HG03135 (cell line): ENCODE measurements around the gene MAP3K7CL.

ENCODE experiments used
- ATAC-seq: cut with Tn5 transposase; IDR thresholded peaks from one replicate; pipeline ENCODE4 v1.9.1; 2021; ENCODE audit warnings: mild to moderate bottlenecking, moderate library complexity; ENCODE audit not compliant: unreplicated experiment

MAP3K7CL gene

DNA sequence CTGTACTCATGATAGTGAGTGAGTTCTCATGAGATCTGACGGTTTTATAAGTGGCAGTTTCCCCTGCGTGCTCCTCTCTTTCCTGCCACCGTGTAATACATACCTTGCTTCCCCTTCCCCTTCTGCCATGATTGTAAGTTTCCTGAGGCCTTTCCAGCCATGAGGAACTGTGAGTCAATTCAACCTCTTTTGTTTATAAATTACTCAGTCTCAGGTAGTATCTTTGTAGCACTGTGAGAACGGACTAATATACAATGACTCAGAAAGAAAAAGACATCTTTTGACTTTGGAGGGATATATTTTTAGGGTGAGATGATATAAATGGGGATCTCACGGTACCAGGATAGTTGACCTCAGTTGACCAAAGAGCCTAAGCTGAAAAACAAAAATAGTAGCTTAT lies 93.6 kb downstream of the MAP3K7CL start:
- ATAC-seq: no peak
